H1 (cell line): ENCODE data around the gene NAT9. TPM values are rescaled to one million over a fixed set of nuclear protein-coding genes. Genes with fewer than 3 reads are reported as not detected.

Experiments
- CTCF ChIA-PET: fragments of 300-600 bp; sonication (Branson Sonifier 250); formaldehyde crosslinking; loops from one replicate; lab custom pipeline; 2021; ENCODE audit not compliant: partially characterized antibody; lab: Charles Lee
- POLR2A ChIA-PET: fragments of 300-600 bp; sonication (Branson Sonifier 250); formaldehyde crosslinking; loops from one replicate; lab custom pipeline; 2021; ENCODE audit warnings: inconsistent platforms; ENCODE audit not compliant: partially characterized antibody; lab: Charles Lee
- DNase-seq, 2 experiments: peaks; one replicate each; pipeline versions ENCODE4 v3.0.0 to v3.0.0-alpha.2; 2010 to 2022; ENCODE audit warnings: low spot score in 2 of 2, low read depth in 1 of 2, mixed read lengths in 1 of 2
- FAIRE-seq: peaks from 2 replicates; lab custom pipeline; 2011; peaks lifted over from hg19 to GRCh38; lab: Jason Lieb, UNC
- H2AFZ ChIP-seq: 2 replicates; pipeline ENCODE4 v1.8.1; 2012; ENCODE audit warnings: low read length, inconsistent platforms
- H2AK5ac ChIP-seq: 2 replicates; pipeline ENCODE4 v1.6.1; 2013; ENCODE audit warnings: low read depth, low read length
- H2BK120ac ChIP-seq: replicated peaks from 2 replicates; pipeline ENCODE3; 2013; ENCODE audit warnings: low read depth, low read length, inconsistent platforms
- H2BK12ac ChIP-seq: 2 replicates; pipeline ENCODE4 v1.6.1; 2013; ENCODE audit warnings: low read depth, low read length
- H2BK15ac ChIP-seq: 2 replicates; pipeline ENCODE4 v1.6.1; 2013; ENCODE audit warnings: low read length
- H2BK20ac ChIP-seq: 2 replicates; pipeline ENCODE4 v1.6.1; 2013; ENCODE audit warnings: low read length
- H2BK5ac ChIP-seq: 2 replicates; pipeline ENCODE4 v1.6.1; 2013; ENCODE audit warnings: low read depth, low read length
- H3K14ac ChIP-seq: 2 replicates; pipeline ENCODE4 v1.6.1; 2013; ENCODE audit warnings: inconsistent platforms; ENCODE audit not compliant: insufficient read length
- H3K18ac ChIP-seq: 2 replicates; pipeline ENCODE4 v1.6.1; 2013; ENCODE audit warnings: low read length; ENCODE audit errors: extremely low read depth
- H3K23ac ChIP-seq: 2 replicates; pipeline ENCODE4 v1.6.1; 2013; ENCODE audit warnings: inconsistent platforms; ENCODE audit not compliant: insufficient read length
- H3K23me2 ChIP-seq: 2 replicates; pipeline ENCODE4 v1.6.1; 2013; ENCODE audit warnings: low read depth, low read length
- H3K27ac ChIP-seq: 2 replicates; pipeline ENCODE4 v1.6.1; 2011; ENCODE audit warnings: low read depth, low read length, inconsistent platforms
- H3K27me3 ChIP-seq, 4 experiments: replicated peaks in 1 of 4; 1 replicate in 1 of 4; 2 replicates in 3 of 4; pipeline versions ENCODE4 v1.6.1 to v1.8.1; 2011 to 2013; ENCODE audit warnings: low read length in 3 of 4, mild to moderate bottlenecking in 3 of 4, inconsistent platforms in 2 of 4, mixed read lengths in 2 of 4, moderate library complexity in 1 of 4; ENCODE audit not compliant: control insufficient read depth in 3 of 4, insufficient read depth in 3 of 4; ENCODE audit errors: extremely low read depth in 1 of 4
- H3K36me3 ChIP-seq, 4 experiments: 2 replicates each; pipeline versions ENCODE4 v1.6.1 to v1.8.1; 2011 to 2013; ENCODE audit warnings: mild to moderate bottlenecking in 4 of 4, low read length in 3 of 4, moderate library complexity in 2 of 4, control low read depth in 1 of 4, inconsistent platforms in 1 of 4; ENCODE audit not compliant: insufficient read depth in 4 of 4, control insufficient read depth in 2 of 4
- H3K4ac ChIP-seq: replicated peaks from 2 replicates; pipeline ENCODE3; 2013; ENCODE audit warnings: low read length, low read depth, mixed read lengths, inconsistent platforms; ENCODE audit not compliant: insufficient read length
- H3K4me1 ChIP-seq, 4 experiments: replicated peaks in 1 of 4; 1 replicate in 1 of 4; 2 replicates in 3 of 4; pipeline versions ENCODE4 v1.6.1 to v1.8.1; 2011 to 2013; ENCODE audit warnings: low read length in 3 of 4, inconsistent platforms in 2 of 4, mixed read lengths in 1 of 4; ENCODE audit not compliant: insufficient read depth in 4 of 4, control insufficient read depth in 3 of 4
- H3K4me2 ChIP-seq, 2 experiments: 2 replicates each; pipeline versions ENCODE4 v1.6.1 to v1.8.1; 2011 to 2013; ENCODE audit warnings: low read depth in 2 of 2, low read length in 2 of 2, control low read depth in 1 of 2, inconsistent platforms in 1 of 2, mild to moderate bottlenecking in 1 of 2; ENCODE audit not compliant: insufficient read depth in 1 of 2
- H3K4me3 ChIP-seq, 4 experiments: fragments of 200-600, 300-600 bp in 1 of 4; sonication (generic), shearing (Covaris generic), sonication (Bioruptor Twin) in 1 of 4; 2 replicates each; pipeline versions ENCODE4 v1.5.1 to v1.8.1; 2011 to 2016; ENCODE audit warnings: low read length in 4 of 4, low read depth in 3 of 4, control low read depth in 2 of 4, inconsistent platforms in 2 of 4, mild to moderate bottlenecking in 2 of 4, mixed read lengths in 1 of 4, moderate library complexity in 1 of 4; ENCODE audit not compliant: insufficient read depth in 2 of 4; ENCODE audit errors: extremely low read depth in 1 of 4
- H3K56ac ChIP-seq: replicated peaks from 2 replicates; pipeline ENCODE3; 2013; ENCODE audit warnings: low read depth, mild to moderate bottlenecking, mixed read lengths, low read length, inconsistent platforms; ENCODE audit not compliant: insufficient read length
- H3K79me1 ChIP-seq: 2 replicates; pipeline ENCODE4 v1.6.1; 2013; ENCODE audit warnings: low read depth, low read length, control low read depth
- H3K79me2 ChIP-seq, 2 experiments: 2 replicates each; pipeline versions ENCODE4 v1.6.1 to v1.8.1; 2012 to 2013; ENCODE audit warnings: low read length in 2 of 2, mild to moderate bottlenecking in 2 of 2, inconsistent platforms in 1 of 2; ENCODE audit not compliant: insufficient read depth in 2 of 2, control insufficient read depth in 1 of 2
- H3K9ac ChIP-seq, 4 experiments: replicated peaks in 1 of 4; 1 replicate in 1 of 4; 2 replicates in 3 of 4; pipeline versions ENCODE4 v1.6.1 to v1.8.1; 2011 to 2013; ENCODE audit warnings: low read depth in 3 of 4, low read length in 3 of 4, control low read depth in 2 of 4, mild to moderate bottlenecking in 2 of 4, moderate library complexity in 2 of 4, inconsistent platforms in 1 of 4; ENCODE audit errors: extremely low read depth in 1 of 4
- H3K9me3 ChIP-seq, 2 experiments: 2 replicates each; pipeline versions ENCODE4 v1.6.1 to v1.8.1; 2012 to 2013; ENCODE audit warnings: mild to moderate bottlenecking in 2 of 2, moderate library complexity in 2 of 2, control low read depth in 1 of 2, inconsistent platforms in 1 of 2, low read depth in 1 of 2, low read length in 1 of 2, mixed read lengths in 1 of 2; ENCODE audit not compliant: insufficient read depth in 2 of 2
- H4K20me1 ChIP-seq, 2 experiments: replicated peaks in 1 of 2; 2 replicates each; pipeline versions ENCODE3 to v1.8.1; 2011 to 2013; ENCODE audit warnings: inconsistent platforms in 2 of 2, low read length in 2 of 2, mild to moderate bottlenecking in 1 of 2; ENCODE audit not compliant: insufficient read depth in 2 of 2, control insufficient read depth in 1 of 2
- H4K5ac ChIP-seq: 2 replicates; pipeline ENCODE4 v1.6.1; 2013; ENCODE audit warnings: low read length, low read depth, mixed read lengths, inconsistent platforms; ENCODE audit not compliant: insufficient read length
- H4K8ac ChIP-seq: 2 replicates; pipeline ENCODE4 v1.8.0; 2013; ENCODE audit warnings: mild to moderate bottlenecking, moderate library complexity, low read length, inconsistent platforms; ENCODE audit not compliant: insufficient read depth; ENCODE audit errors: extremely low read depth
- H4K91ac ChIP-seq: replicated peaks from 2 replicates; pipeline ENCODE3; 2013; ENCODE audit warnings: low read length, mixed read lengths, inconsistent platforms; ENCODE audit not compliant: insufficient read length
- E2F6 ChIP-seq: IDR thresholded peaks from 2 replicates; pipeline ENCODE4 v1.6.1; 2012; ENCODE audit warnings: inconsistent platforms
- POLR2A ChIP-seq, 2 experiments: IDR thresholded peaks; 1 replicate in 1 of 2; 2 replicates in 1 of 2; pipeline ENCODE4 v1.6.1; 2011; ENCODE audit warnings: low read depth in 2 of 2, low read length in 2 of 2, mild to moderate bottlenecking in 2 of 2; ENCODE audit errors: control extremely low read depth in 1 of 2
- POU5F1 ChIP-seq: IDR thresholded peaks from 2 replicates; pipeline ENCODE4 v1.6.1; 2011; ENCODE audit warnings: low read depth, mild to moderate bottlenecking, low read length, moderate library complexity
- WGBS, 2 experiments: shearing (Covaris generic) in 1 of 2; methylation state at CpG; one replicate each; pipeline versions ENCODE4 v1.1.6 to v1.1.7; 2013 to 2015; ENCODE audit warnings: low lambda C conversion rate in 2 of 2, mixed read lengths in 2 of 2, inconsistent platforms in 1 of 2, low coverage in 1 of 2, missing lambda C conversion rate in 1 of 2; ENCODE audit not compliant: insufficient replicate concordance in 2 of 2, insufficient coverage in 1 of 2, insufficient read length in 1 of 2; ENCODE audit errors: extremely low coverage in 1 of 2, missing lambda C conversion rate in 1 of 2; 5-methylcytosine and 5-hydroxymethylcytosine counted together
- polyA plus RNA-seq, 7 experiments: library from polyadenylated mRNA; depleted of rRNA in 3 of 7; stranded (reverse) in 5 of 7; unstranded in 2 of 7; fragments of >200 nt in 5 of 7; fragments of 200-250 nt in 2 of 7; gene quantifications; 1 replicate in 5 of 7; 2 replicates in 1 of 7; 4 replicates in 1 of 7; pipeline versions ENCODE4 v1.2.1 to v1.2.3, GENCODE V29; 2011 to 2013; ENCODE audit warnings: missing spikeins in 2 of 7, mixed read lengths in 2 of 7
- total RNA-seq: library from RNA; stranded (reverse); fragmentation: NEBNext Ultra II Directional; extraction: Animal tissue kit (Norgen Biotek cat#: 25700); gene quantifications from 2 replicates; pipeline ENCODE4 v1.2.1, GENCODE V29; 2021

The NAT9 gene
- total and polyA plus RNA-seq, 2 of the 8 experiments (the other 6 are each of a cell fraction or from before 2014, with no cell fraction given): 32.3 to 42.7 TPM

- no peak overlapping the region for H2AFZ ChIP-seq
- H3K4me1 ChIP-seq: peaks cover 0 to 6% (median 3%) of the 10 kb centered on the region in 4 experiments; a peak in 3 of 7 replicates
- H3K27me3 ChIP-seq: no peaks in the 10 kb centered on the region
- POLR2A ChIA-PET: interaction anchor here (1.0 to 5.6 kb wide), 9 partner anchors 13 to 90 kb away, joined by 3 to 54 read pairs (median 4); partner anchors contain the start of genes NHERF1 and RAB37
- peaks cover 4 to 10% of the 10 kb centered on the region in 2 experiments for H4K20me1 ChIP-seq
- peaks cover 8% of the 10 kb centered on the region; the same call in 1 of the 2 replicates for H3K79me1 ChIP-seq
- peak overlapping the region; percentile 9 for H3K56ac ChIP-seq
- CTCF ChIA-PET: interaction anchor here (0.6 to 99.6 kb wide), 7 partner anchors 15 to 142 kb away, joined by 3 to 2981 read pairs (median 21); partner anchors contain the start of genes FDXR, GRIN2C, NHERF1 and RAB37
- H3K9ac ChIP-seq: peak overlapping the region; percentile 38 to 72 (median 60)
- H3K4ac ChIP-seq: peak overlapping the region; percentile 57
- H2BK15ac ChIP-seq: 0 out of 2 replicates have a peak overlapping the region, but pooled peaks have one; percentile 72
- H3K14ac ChIP-seq: no peak overlapping the region
- DNase-seq: no peak
- no peak overlapping the region for H3K23ac ChIP-seq
- H3K18ac ChIP-seq: peak overlapping the region; percentile 87
- 42% methylated on average over 12 of the region's 12 CpGs; no CpG with 5 or more reads in 1 of the 2 experiments for WGBS, 2 experiments
- H3K4me2 ChIP-seq: peak overlapping the region; percentile 78 to 83
- no peak overlapping the region for H2BK12ac ChIP-seq
- H3K27ac ChIP-seq: peak overlapping the region; percentile 39; the same call in 1 of the 2 replicates
- H2BK5ac ChIP-seq: peak overlapping the region; percentile 90
- peak overlapping the region; percentile 6 for H2BK120ac ChIP-seq
- H2BK20ac ChIP-seq: no peak overlapping the region
- FAIRE-seq: no peak
- peak overlapping the region; percentile 73 to 89 (median 80) for H3K4me3 ChIP-seq
- H4K91ac ChIP-seq: peak overlapping the region; percentile 75
- H3K36me3 ChIP-seq: peaks cover 0 to 35% (median 19%) of the 10 kb centered on the region in 4 experiments; a peak in 6 of 8 replicates
- H3K9me3 ChIP-seq: no peaks in the 10 kb centered on the region
- peaks cover 9% of the 10 kb centered on the region for H3K23me2 ChIP-seq
- TF ChIP-seq E2F6: 0 out of 2 replicates have a peak, but pooled peaks have one; percentile 14
- TF ChIP-seq POLR2A (IDR thresholded peaks at IDR 0.05; ENCODE audit: control extremely low read depth in 1 of 2, low read depth in 2 of 2, low read length in 2 of 2): peak in 1 of 2 experiments; percentile 6; a peak in 1 of 3 replicates
- no peak for TF ChIP-seq POU5F1
- H4K5ac ChIP-seq: no peak overlapping the region
- no peak overlapping the region; the same call in 1 of the 2 replicates for H4K8ac ChIP-seq
- H3K79me2 ChIP-seq: peaks cover 0 to 24% of the 10 kb centered on the region in 2 experiments; a peak in 2 of 4 replicates
- H2AK5ac ChIP-seq: no peak overlapping the region
Measured at GRCh38 chr17:74775409-74776043, 619 bp downstream of the NAT9 start.
